Measurements from ENCODE around the gene KLHL29. TPM values are rescaled to one million over a fixed set of nuclear protein-coding genes. Genes with fewer than 3 reads are reported as not detected.
A peak's percentile ranks its signal among the peaks of the same experiment; 100 is the strongest.

Gene KLHL29
- total and polyA plus RNA-seq, 2 of the 13 experiments (the other 11 are each of a cell fraction or from before 2014, with no cell fraction given): 0.01 TPM; not detected in 1

DNA sequence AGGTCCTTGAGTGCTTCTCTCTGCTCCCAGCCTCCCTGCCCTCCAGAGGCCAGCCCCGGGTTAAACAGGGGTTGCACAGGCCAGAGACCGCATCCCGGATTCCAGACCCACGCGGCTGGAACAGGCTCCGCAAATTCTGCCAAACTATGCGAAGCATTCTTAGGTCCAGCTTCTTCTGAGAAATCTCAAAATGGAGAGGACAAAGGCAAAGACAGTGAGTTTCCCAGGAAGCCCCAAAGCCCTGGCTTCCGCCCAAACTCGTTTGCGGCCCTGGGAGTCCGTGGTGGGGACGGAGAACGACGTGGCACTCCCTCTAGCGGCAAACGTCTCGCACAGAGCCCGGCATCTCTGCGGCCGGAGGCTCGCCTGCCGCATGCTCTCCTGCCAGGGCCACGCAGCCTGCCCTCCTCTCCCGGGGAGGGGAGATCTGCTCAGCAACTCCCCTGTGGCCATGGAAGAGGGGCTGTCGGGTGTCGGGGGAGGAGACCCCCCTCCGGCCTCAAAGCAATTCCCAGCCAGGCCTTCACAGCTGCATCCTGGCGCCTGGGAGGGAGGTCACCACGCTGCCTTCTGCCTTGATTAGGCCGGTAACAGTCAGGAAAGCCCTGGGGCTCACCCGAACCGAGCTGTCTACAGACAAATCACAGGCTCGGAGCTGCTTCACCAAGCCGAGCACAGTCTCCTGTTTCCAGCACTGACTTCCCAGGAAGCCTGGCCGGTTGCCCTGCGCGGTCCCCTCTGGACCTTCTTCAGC, 33.4 kb upstream of the KLHL29 start (continued):
- TF ChIP-seq ETV5 (CRISPR knock-in tag; IDR thresholded peaks at IDR 0.05; ENCODE audit: borderline replicate concordance) (peak; percentile 45; the same call in 1 of the 2 replicates), HNF4G (IDR thresholded peaks at IDR 0.05; ENCODE audit: borderline replicate concordance, low read depth, low read length) (no peak), HNF4G (CRISPR knock-in tag; IDR thresholded peaks at IDR 0.05; ENCODE audit: borderline replicate concordance, low read depth) (no peak), ZBTB8A (CRISPR knock-in tag; IDR thresholded peaks at IDR 0.05; ENCODE audit: borderline replicate concordance, low read depth) (no peak), ZBTB33 (CRISPR knock-in tag; IDR thresholded peaks at IDR 0.05) (peak; percentile 17; the same call in 1 of the 2 replicates), ZNF143 (CRISPR knock-in tag; IDR thresholded peaks at IDR 0.05) (peak; percentile 45; the same call in 1 of the 2 replicates), POGZ (CRISPR knock-in tag; IDR thresholded peaks at IDR 0.05) (peak; percentile 37; the same call in 1 of the 2 replicates), IRF1 (CRISPR knock-in tag; IDR thresholded peaks at IDR 0.05; ENCODE audit: low read depth) (no peak), ATF4 (CRISPR knock-in tag; IDR thresholded peaks at IDR 0.05) (no peak), ZNF891 (CRISPR knock-in tag; IDR thresholded peaks at IDR 0.05) (no peak), HNRNPLL (IDR thresholded peaks at IDR 0.05; ENCODE audit: low read depth, low read length, poor library complexity, severe bottlenecking) (peak; percentile 70), BCL3 (CRISPR knock-in tag; IDR thresholded peaks at IDR 0.05) (peak; percentile 55; the same call in 1 of the 2 replicates), ZNF431 (CRISPR knock-in tag; IDR thresholded peaks at IDR 0.05; ENCODE audit: borderline replicate concordance, low read depth) (no peak), FOXO1 (CRISPR knock-in tag; IDR thresholded peaks at IDR 0.05) (peak; percentile 42; the same call in 1 of the 2 replicates), GATA4 (IDR thresholded peaks at IDR 0.05; ENCODE audit: borderline replicate concordance, low read depth) (no peak), NFE2 (CRISPR knock-in tag; IDR thresholded peaks at IDR 0.05) (no peak), ZSCAN22 (CRISPR knock-in tag; IDR thresholded peaks at IDR 0.05) (no peak), SSRP1 (CRISPR knock-in tag; IDR thresholded peaks at IDR 0.05) (no peak), NR2F2 (IDR thresholded peaks at IDR 0.05; ENCODE audit: borderline replicate concordance, low read depth) (no peak), HDAC1 (CRISPR knock-in tag; IDR thresholded peaks at IDR 0.05) (peak; percentile 50; the same call in 1 of the 2 replicates), XRCC5 (optimal IDR thresholded peaks at IDR 0.05; ENCODE audit: low read length) (peak; percentile 96)
- TF ChIP-seq, protein P1, sequence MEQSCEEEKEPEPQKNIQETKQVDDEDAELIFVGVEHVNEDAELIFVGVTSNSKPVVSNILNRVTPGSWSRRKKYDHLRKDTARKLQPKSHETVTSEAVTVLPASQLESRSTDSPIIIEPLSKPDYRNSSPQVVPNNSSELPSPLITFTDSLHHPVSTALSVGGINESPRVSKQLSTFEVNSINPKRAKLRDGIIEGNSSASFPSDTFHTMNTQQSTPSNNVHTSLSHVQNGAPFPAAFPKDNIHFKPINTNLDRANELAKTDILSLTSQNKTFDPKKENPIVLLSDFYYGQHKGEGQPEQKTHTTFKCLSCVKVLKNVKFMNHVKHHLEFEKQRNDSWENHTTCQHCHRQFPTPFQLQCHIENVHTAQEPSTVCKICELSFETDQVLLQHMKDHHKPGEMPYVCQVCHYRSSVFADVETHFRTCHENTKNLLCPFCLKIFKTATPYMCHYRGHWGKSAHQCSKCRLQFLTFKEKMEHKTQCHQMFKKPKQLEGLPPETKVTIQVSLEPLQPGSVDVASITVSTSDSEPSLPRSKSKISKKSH (CRISPR knock-in tag; IDR thresholded peaks at IDR 0.05; ENCODE audit: borderline replicate concordance): no peak

Measured in HepG2 (cell line).